PC-3 (cell line): ENCODE results near the gene SSH3. TPM values are rescaled to one million over a fixed set of nuclear protein-coding genes. Genes with fewer than 3 reads are reported as not detected.

ENCODE experiments used
- ATAC-seq: fragments of 200-7000 bp; cut with Tn5 transposase; 2 replicates; pipeline ENCODE4 v1.9.1; 2020; ENCODE audit warnings: mild to moderate bottlenecking, moderate library complexity
- BruUV-seq: library from RNA; stranded (reverse); fragments of 400-500 nt; replicated peaks from 2 replicates; lab custom pipeline; 2021; lab: Mats Ljungman, UMichigan
- CTCF ChIA-PET: fragments of 300-600 bp; sonication (Branson Sonifier 250); formaldehyde crosslinking; loops from one replicate; lab custom pipeline; 2022; ENCODE audit warnings: antibody characterized with exemption; lab: Charles Lee
- POLR2A ChIA-PET: fragments of 300-600 bp; sonication (Branson Sonifier 250); formaldehyde crosslinking; loops from one replicate; lab custom pipeline; 2022; ENCODE audit warnings: antibody characterized with exemption; ENCODE audit not compliant: unreplicated experiment; lab: Charles Lee
- DNase-seq: peaks from one replicate; pipeline ENCODE4 v3.0.0-alpha.2; 2015
- H2AFZ ChIP-seq: fragments of 300-600 bp; sonication (generic); 2 replicates; pipeline ENCODE4 v1.6.0; 2016; ENCODE audit warnings: antibody characterized with exemption, low read length
- H3F3A ChIP-seq: fragments of 300-600 bp; sonication (generic); one replicate; pipeline ENCODE4 v1.6.0; 2017; ENCODE audit warnings: antibody characterized with exemption, low read length, control low read depth, mild to moderate bottlenecking; ENCODE audit not compliant: unreplicated experiment
- H3K27ac ChIP-seq: fragments of 300-600 bp; sonication (generic); 2 replicates; pipeline ENCODE4 v1.5.1; 2016; ENCODE audit warnings: mild to moderate bottlenecking, low read length
- H3K27me3 ChIP-seq: fragments of 300-600 bp; sonication (generic); 2 replicates; pipeline ENCODE4 v1.6.1; 2016; ENCODE audit warnings: low read length, mixed read lengths
- H3K36me3 ChIP-seq: fragments of 300-600 bp; sonication (generic); 2 replicates; pipeline ENCODE4 v1.6.1; 2016; ENCODE audit warnings: low read depth, mixed run types, low read length, mixed read lengths
- H3K4me1 ChIP-seq: fragments of 300-600 bp; sonication (generic); 2 replicates; pipeline ENCODE4 v1.5.1; 2016; ENCODE audit warnings: low read length; ENCODE audit not compliant: insufficient read depth
- H3K4me2 ChIP-seq: fragments of 300-600 bp; sonication (generic); 2 replicates; pipeline ENCODE4 v1.6.0; 2016; ENCODE audit warnings: low read length
- H3K4me3 ChIP-seq: fragments of 300-600 bp; sonication (generic); 2 replicates; pipeline ENCODE4 v1.5.1; 2016; ENCODE audit warnings: mild to moderate bottlenecking, low read length, mixed read lengths
- H3K79me2 ChIP-seq: fragments of 300-600 bp; sonication (generic); 2 replicates; pipeline ENCODE4 v1.6.1; 2017; ENCODE audit warnings: low read length, mixed read lengths
- H3K9ac ChIP-seq: fragments of 300-600 bp; sonication (generic); 2 replicates; pipeline ENCODE4 v1.6.0; 2016; ENCODE audit warnings: mild to moderate bottlenecking, low read length
- H3K9me2 ChIP-seq: fragments of 300-600 bp; sonication (generic); replicated peaks from 2 replicates; pipeline ENCODE4 v1.6.1; 2016; ENCODE audit warnings: mixed run types, low read length, mixed read lengths
- H3K9me3 ChIP-seq: fragments of 300-600 bp; sonication (generic); 2 replicates; pipeline ENCODE4 v1.6.1; 2016; ENCODE audit warnings: low read length, mixed read lengths
- H4K20me1 ChIP-seq: fragments of 300-600 bp; sonication (generic); 2 replicates; pipeline ENCODE4 v1.6.1; 2016; ENCODE audit warnings: low read length, mixed read lengths
- EZH2 ChIP-seq: fragments of 300-600 bp; sonication (generic); IDR thresholded peaks from one replicate; pipeline ENCODE4 v1.6.1; 2017; ENCODE audit warnings: antibody characterized with exemption, mild to moderate bottlenecking, low read length; ENCODE audit not compliant: unreplicated experiment
- EZH2phosphoT487 ChIP-seq: fragments of 300-600 bp; sonication (generic); IDR thresholded peaks from 2 replicates; pipeline ENCODE4 v1.6.1; 2018; ENCODE audit warnings: mild to moderate bottlenecking, antibody characterized with exemption, low read length, borderline replicate concordance
- intact Hi-C: fragments of 100-400 bp; cut with micrococcal nuclease; formaldehyde crosslinking; loops from 2 replicates; pipeline ENCODE4 v1.9.0; 2023
- total RNA-seq: library from RNA; depleted of rRNA; stranded (reverse); fragments of >200 nt; gene quantifications from 2 replicates; pipeline ENCODE4 v1.2.3, GENCODE V29; 2014
- TF ChIP-seq, protein P1 (sequence below): fragments of 300-600 bp; sonication (generic); conservative IDR thresholded peaks from 2 replicates; pipeline ENCODE4 v1.5.1; 2017; ENCODE audit warnings: antibody characterized with exemption, low read depth, mild to moderate bottlenecking, low read length

SSH3 gene
- total RNA-seq, 1 experiment from 2014 or later, result 35.1 TPM

DNA sequence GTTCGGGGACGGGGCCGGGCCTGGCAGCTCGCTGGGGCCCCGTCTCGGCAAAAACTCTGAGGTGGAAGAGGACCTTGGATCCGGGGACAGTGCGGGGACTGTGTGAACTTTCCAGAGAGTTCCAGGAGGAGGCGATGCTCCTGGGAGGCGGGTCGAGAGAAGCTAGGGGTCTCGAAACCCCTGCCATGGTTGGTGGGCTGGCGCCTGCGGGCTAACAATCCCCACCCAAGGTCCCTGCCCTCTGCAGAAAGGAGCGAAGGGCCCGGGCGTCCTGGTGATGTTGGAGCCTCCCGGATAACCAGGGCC, 41.7 kb upstream of the SSH3 start:
- H3K9ac ChIP-seq, result no peak overlapping the region
- intact Hi-C loops, result loop anchor here (5.0 kb wide), 1 partner anchor 111 kb away; the partner anchor contains the start of gene CLCF1
- DNase-seq, result no peak
- no peaks in the 10 kb centered on the region for H3K27me3 ChIP-seq
- H2AFZ ChIP-seq, result peak overlapping the region; percentile 86; the same call in 1 of the 2 replicates
- ChIA-PET CTCF (interaction anchor here (0.6 to 2.7 kb wide), 4 partner anchors 56 to 150 kb away, joined by 3 to 25 read pairs (median 4); partner anchors contain the start of gene KDM2A), POLR2A (no interaction called here)
- ATAC-seq, result no peak
- BruUV-seq, result no TSS peak
- TF ChIP-seq, protein P1, sequence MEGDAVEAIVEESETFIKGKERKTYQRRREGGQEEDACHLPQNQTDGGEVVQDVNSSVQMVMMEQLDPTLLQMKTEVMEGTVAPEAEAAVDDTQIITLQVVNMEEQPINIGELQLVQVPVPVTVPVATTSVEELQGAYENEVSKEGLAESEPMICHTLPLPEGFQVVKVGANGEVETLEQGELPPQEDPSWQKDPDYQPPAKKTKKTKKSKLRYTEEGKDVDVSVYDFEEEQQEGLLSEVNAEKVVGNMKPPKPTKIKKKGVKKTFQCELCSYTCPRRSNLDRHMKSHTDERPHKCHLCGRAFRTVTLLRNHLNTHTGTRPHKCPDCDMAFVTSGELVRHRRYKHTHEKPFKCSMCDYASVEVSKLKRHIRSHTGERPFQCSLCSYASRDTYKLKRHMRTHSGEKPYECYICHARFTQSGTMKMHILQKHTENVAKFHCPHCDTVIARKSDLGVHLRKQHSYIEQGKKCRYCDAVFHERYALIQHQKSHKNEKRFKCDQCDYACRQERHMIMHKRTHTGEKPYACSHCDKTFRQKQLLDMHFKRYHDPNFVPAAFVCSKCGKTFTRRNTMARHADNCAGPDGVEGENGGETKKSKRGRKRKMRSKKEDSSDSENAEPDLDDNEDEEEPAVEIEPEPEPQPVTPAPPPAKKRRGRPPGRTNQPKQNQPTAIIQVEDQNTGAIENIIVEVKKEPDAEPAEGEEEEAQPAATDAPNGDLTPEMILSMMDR, result peak; percentile 33; the same call in 1 of the 2 replicates
- TF ChIP-seq EZH2 (no peak), EZH2phosphoT487 (no peak)
- H3K4me1 ChIP-seq, result peaks cover 21% of the 10 kb centered on the region
- H3F3A ChIP-seq, result peaks cover 16% of the 10 kb centered on the region
- H3K4me3 ChIP-seq, result peak overlapping the region; percentile 57
- H3K79me2 ChIP-seq, result peaks cover under 1% of the 10 kb centered on the region; the same call in 1 of the 2 replicates
- H3K27ac ChIP-seq, result no peak overlapping the region
- H4K20me1 ChIP-seq, result no peaks in the 10 kb centered on the region
- peaks cover 5% of the 10 kb centered on the region; the same call in 1 of the 2 replicates for H3K36me3 ChIP-seq
- no peaks in the 10 kb centered on the region for H3K9me2 ChIP-seq
- H3K4me2 ChIP-seq, result peak overlapping the region; percentile 89
- no peaks in the 10 kb centered on the region for H3K9me3 ChIP-seq

DNA sequence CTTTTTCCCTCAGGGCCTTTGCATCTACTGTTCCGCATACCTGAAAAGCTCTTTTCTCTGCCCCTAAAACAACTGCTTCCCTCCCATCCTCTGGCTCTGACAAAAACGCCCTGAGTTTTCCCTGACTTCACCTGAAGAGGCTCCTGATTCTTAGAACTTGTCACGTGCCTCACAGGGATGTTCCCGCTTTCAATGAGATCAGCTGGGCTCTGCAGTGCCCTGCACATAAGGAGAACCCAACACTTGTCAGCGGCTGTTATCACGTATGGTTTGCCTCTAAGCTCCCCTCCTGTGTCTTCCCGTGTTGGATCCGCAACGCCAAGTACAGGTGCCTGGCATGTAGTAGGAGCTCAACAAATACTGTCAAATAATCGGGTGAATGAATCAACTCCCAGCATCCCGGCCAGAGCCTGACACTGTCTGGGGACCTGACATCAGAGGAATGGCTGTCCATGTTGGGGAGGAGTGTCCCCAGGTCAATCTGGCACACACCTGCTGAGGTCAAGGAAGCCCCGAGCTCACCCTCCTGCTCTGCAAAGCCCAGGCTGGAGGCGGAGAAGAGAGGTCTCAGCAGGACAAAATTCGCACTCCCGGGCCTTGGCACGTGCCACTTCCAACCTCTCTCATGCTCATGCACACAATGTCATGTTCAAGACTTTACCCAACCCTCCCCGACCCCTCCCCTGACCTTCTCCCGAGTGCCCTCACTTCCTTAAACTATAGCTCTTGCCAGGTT, 41.2 kb upstream of the SSH3 start:
- Histone ChIP-seq H2AFZ (peak overlapping the region; percentile 86; the same call in 1 of the 2 replicates), H3K9me3 (no peaks in the 10 kb centered on the region), H3K9ac (no peak overlapping the region), H3K4me1 (peaks cover 21% of the 10 kb centered on the region), H4K20me1 (no peaks in the 10 kb centered on the region), H3K27ac (no peak overlapping the region), H3K4me2 (peak overlapping the region; percentile 89), H3F3A (peaks cover 11% of the 10 kb centered on the region), H3K36me3 (0 out of 2 replicates have a peak, but pooled peaks cover under 1% of the 10 kb centered on the region), H3K79me2 (peaks cover 6% of the 10 kb centered on the region), H3K4me3 (no peak overlapping the region; the same call in 1 of the 2 replicates), H3K27me3 (no peaks in the 10 kb centered on the region), H3K9me2 (no peaks in the 10 kb centered on the region)
- intact Hi-C loops, result loop anchor here (5.0 kb wide), 1 partner anchor 110 kb away; the partner anchor contains the start of gene CLCF1
- no peak for TF ChIP-seq EZH2
- TF ChIP-seq, protein P1, result 0 out of 2 replicates have a peak, but pooled peaks have one; percentile 7
- TF ChIP-seq EZH2phosphoT487, result no peak
- POLR2A ChIA-PET, result no interaction called here
- DNase-seq, result no peak
- CTCF ChIA-PET, result interaction anchor here (0.6 to 2.7 kb wide), 5 partner anchors 22 to 1332 kb away, joined by 3 to 25 read pairs (median 4); partner anchors contain the start of gene KDM2A
- no peak for ATAC-seq
- no TSS peak for BruUV-seq
